CD8-positive, alpha-beta memory T cell (primary cell): ENCODE results near the gene FLYWCH1. TPM values are rescaled to one million over a fixed set of nuclear protein-coding genes. Genes with fewer than 3 reads are reported as not detected.

Experiments
- CTCF ChIA-PET: fragments of 350-600 bp; sonication (Branson Sonifier 250); formaldehyde crosslinking; loops from one replicate; lab custom pipeline; 2021; ENCODE audit warnings: antibody characterized with exemption; lab: Charles Lee
- POLR2A ChIA-PET: fragments of 350-600 bp; sonication (Branson Sonifier 250); formaldehyde crosslinking; loops from one replicate; lab custom pipeline; 2021; ENCODE audit warnings: antibody characterized with exemption; lab: Charles Lee
- DNase-seq, 5 donors: peaks; one replicate each; pipeline versions ENCODE4 v3.0.0 to v3.0.0-alpha.2; 2020 to 2022; ENCODE audit warnings: mixed read lengths in 1 of 5
- H3K27ac ChIP-seq: one replicate; pipeline ENCODE4 v1.7.0; 2013; ENCODE audit warnings: low read depth, mild to moderate bottlenecking, low read length, moderate library complexity
- H3K27me3 ChIP-seq: 2 replicates; pipeline ENCODE4 v1.7.0; 2013; ENCODE audit warnings: low read length, mild to moderate bottlenecking; ENCODE audit not compliant: insufficient read depth, poor library complexity, severe bottlenecking
- H3K36me3 ChIP-seq: 2 replicates; pipeline ENCODE4 v1.7.0; 2013; ENCODE audit warnings: mild to moderate bottlenecking, low read length, moderate library complexity; ENCODE audit not compliant: insufficient read depth
- H3K4me1 ChIP-seq: 2 replicates; pipeline ENCODE4 v1.7.0; 2013; ENCODE audit warnings: mild to moderate bottlenecking, low read length, moderate library complexity; ENCODE audit not compliant: insufficient read depth
- H3K4me3 ChIP-seq: 2 replicates; pipeline ENCODE4 v1.7.0; 2013; ENCODE audit warnings: mild to moderate bottlenecking, low read length
- H3K9me3 ChIP-seq: 2 replicates; pipeline ENCODE4 v1.7.0; 2013; ENCODE audit warnings: mild to moderate bottlenecking, low read length
- H3K27ac Mint-ChIP-seq, 8 donors: one replicate each; pipeline ENCODE4 v1.8.0; 2020 to 2021; ENCODE audit warnings: mixed read lengths in 8 of 8, mild to moderate bottlenecking in 6 of 8, inconsistent platforms in 3 of 8, moderate library complexity in 3 of 8
- H3K27me3 Mint-ChIP-seq, 2 donors: one replicate each; pipeline ENCODE4 v1.8.0; 2020 to 2021; ENCODE audit warnings: mixed read lengths in 2 of 2, mild to moderate bottlenecking in 1 of 2, moderate library complexity in 1 of 2
- H3K36me3 Mint-ChIP-seq, 3 donors: one replicate each; pipeline ENCODE4 v1.8.0; 2020 to 2021; ENCODE audit warnings: mixed read lengths in 3 of 3, inconsistent platforms in 1 of 3, mild to moderate bottlenecking in 1 of 3
- H3K4me1 Mint-ChIP-seq, 3 donors: one replicate each; pipeline ENCODE4 v1.8.0; 2020 to 2021; ENCODE audit warnings: mixed read lengths in 3 of 3, inconsistent platforms in 1 of 3, mild to moderate bottlenecking in 1 of 3
- H3K4me3 Mint-ChIP-seq, 7 donors: one replicate each; pipeline ENCODE4 v1.8.0; 2020 to 2021; ENCODE audit warnings: mixed read lengths in 7 of 7, mild to moderate bottlenecking in 6 of 7, moderate library complexity in 4 of 7, inconsistent platforms in 2 of 7
- H3K9me3 Mint-ChIP-seq, 5 donors: one replicate each; pipeline ENCODE4 v1.8.0; 2020 to 2022; ENCODE audit warnings: mixed read lengths in 5 of 5, mild to moderate bottlenecking in 3 of 5, moderate library complexity in 2 of 5, inconsistent platforms in 1 of 5
- polyA plus RNA-seq: library from polyadenylated mRNA; unstranded; fragments of 300-500 nt; fragmentation: Illumina TruSeq; gene quantifications from one replicate; pipeline ENCODE4 v1.2.3, GENCODE V29; 2021
- total RNA-seq, 2 experiments: library from RNA; stranded (reverse); gene quantifications; one replicate each; pipeline ENCODE4 v1.2.3, GENCODE V29; 2021

The FLYWCH1 gene
- total and polyA plus RNA-seq, 3 experiments from 2014 or later: 20.9 to 39.8 (median 37.2) TPM

DNA sequence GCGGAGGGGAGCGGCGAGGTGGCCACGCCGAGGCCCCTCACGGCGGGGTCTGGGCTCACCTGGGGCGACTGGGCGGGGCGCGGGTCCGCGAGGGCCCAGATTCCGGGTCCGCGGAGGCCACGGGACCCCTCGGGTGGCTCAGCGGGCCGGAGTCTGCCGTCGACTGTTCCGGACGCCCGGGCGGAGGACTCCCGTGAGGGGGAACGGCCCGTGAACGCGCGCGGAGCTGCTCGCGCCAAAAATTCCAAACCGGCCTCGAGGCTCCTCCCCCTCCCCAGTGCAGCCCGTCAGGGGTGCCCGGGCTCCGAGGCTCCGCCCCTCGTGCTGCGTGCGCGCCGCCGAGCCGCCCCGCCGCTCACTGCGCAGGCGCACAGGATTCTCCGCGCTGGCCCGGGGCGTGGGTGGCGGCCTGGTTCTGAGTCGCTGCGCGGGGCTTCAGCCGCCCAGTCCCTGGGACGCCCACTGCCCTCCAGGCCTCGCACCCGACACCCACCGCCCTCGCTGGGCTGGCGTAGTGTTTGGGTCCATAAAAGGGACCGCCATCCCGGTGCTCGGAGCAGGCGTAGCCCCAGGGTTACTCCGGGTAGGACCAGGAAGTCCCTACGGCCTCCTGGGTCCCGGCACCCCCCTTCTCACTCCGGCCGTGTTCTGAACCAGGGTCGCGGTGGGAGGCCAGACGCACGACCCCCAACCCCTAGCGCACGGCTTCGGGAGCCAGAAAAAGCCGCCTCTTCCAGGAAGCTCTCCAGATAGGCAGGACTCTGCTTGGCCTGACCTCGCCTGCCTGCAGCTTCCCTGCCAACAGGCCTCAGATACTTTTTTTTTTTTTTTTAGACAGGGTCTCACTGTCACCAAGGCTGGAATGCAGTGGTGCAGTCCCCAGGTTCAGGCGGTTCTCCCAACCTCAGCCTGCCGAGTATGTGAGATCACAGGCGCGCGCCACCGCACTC lies 68.8 kb downstream of the FLYWCH1 start, which contains the start of gene PKMYT1:
Gene PKMYT1, minus strand, starts transcription at position 220 of the 950 bp plus-strand sequence. CDS start 789 bp downstream, outside the sequence.
- H3K4me3 Mint-ChIP-seq: peak within 1 kb of the TSS; percentile 69 to 90 (median 81)
- CTCF ChIA-PET: interaction anchor here (0.7 to 1.5 kb wide), 8 partner anchors 10 to 149 kb away, joined by 3 to 5 read pairs (median 4); partner anchors contain the start of gene PAQR4
- Histone ChIP-seq H3K27me3 (no peaks in the 10 kb centered on the region), H3K36me3 (no peaks in the 10 kb centered on the region), H3K4me1 (peaks cover 8% of the 10 kb centered on the region), H3K9me3 (no peaks in the 10 kb centered on the region), H3K27ac (peak within 1 kb of the TSS; percentile 81), H3K4me3 (peak within 1 kb of the TSS; percentile 82)
- peak within 1 kb of the TSS in 7 of 8 donors; percentile 25 to 87 (median 63) for H3K27ac Mint-ChIP-seq
- DNase-seq: peak; percentile 92 to 95 (median 95)
- no peaks in the 10 kb centered on the region for H3K9me3 Mint-ChIP-seq
- POLR2A ChIA-PET: interaction anchor here (0.6 to 2.1 kb wide), 7 partner anchors 20 to 1278 kb away, joined by 3 to 6 read pairs (median 4); partner anchors contain the start of genes FLYWCH1 and FLYWCH2
- peaks cover 4 to 18% (median 12%) of the 10 kb centered on the region in 3 donors for H3K4me1 Mint-ChIP-seq
- H3K27me3 Mint-ChIP-seq: peaks cover 2 to 5% of the 10 kb centered on the region in 2 donors
- no peaks in the 10 kb centered on the region for H3K36me3 Mint-ChIP-seq

DNA sequence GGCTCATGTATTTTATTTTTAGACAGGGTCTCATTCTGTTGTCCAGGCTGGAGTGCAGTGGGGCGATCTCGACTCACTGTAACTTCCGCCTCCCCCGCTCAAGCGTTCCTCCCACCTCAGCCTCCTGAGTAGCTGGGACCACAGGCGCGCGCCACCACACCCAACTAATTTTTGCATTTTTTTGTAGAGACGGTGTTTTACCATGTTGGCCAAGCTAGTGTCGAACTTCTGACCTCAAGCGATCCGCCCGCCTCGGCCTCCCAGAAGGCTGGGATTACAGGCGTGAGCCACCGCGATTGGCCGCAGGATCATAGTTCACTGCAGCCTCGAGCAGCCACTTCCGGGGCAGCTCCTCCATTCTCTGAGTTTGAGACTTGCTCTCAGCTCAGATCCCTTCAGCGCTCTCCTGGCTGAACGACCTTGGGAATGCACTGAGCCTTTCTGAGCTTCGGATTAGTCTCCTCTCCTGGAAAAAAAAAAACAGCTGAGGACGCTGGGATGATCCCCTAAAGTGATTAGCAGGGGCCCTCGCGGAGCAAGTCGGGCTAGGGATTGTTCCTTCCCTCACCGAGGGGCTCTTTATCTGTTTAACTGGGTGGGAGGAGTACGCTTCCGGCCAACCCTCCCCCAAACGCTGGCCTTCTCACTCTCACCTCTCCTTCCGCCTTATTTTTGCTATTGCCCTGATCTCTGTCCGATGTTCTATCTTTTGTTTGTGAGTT lies 69.6 kb downstream of the FLYWCH1 start:
- ChIA-PET CTCF (interaction anchor here (0.7 to 1.5 kb wide), 8 partner anchors 11 to 148 kb away, joined by 3 to 5 read pairs (median 4); partner anchors contain the start of gene PAQR4), POLR2A (interaction anchor here (0.6 to 2.1 kb wide), 3 partner anchors 19 to 100 kb away, joined by 3 to 5 read pairs (median 3); partner anchors contain the start of gene FLYWCH1)
- Histone ChIP-seq H3K27ac (peak overlapping the region; percentile 81), H3K9me3 (no peaks in the 10 kb centered on the region), H3K36me3 (no peaks in the 10 kb centered on the region), H3K4me1 (peaks cover 8% of the 10 kb centered on the region), H3K4me3 (peak overlapping the region; percentile 82), H3K27me3 (no peaks in the 10 kb centered on the region)
- no peaks in the 10 kb centered on the region for H3K9me3 Mint-ChIP-seq
- DNase-seq: no peak
- no peaks in the 10 kb centered on the region for H3K36me3 Mint-ChIP-seq
- H3K27me3 Mint-ChIP-seq: peaks cover 2 to 5% of the 10 kb centered on the region in 2 donors
- peak overlapping the region in 7 of 8 donors; percentile 10 to 96 (median 84) for H3K27ac Mint-ChIP-seq
- peak overlapping the region; percentile 61 to 90 (median 81) for H3K4me3 Mint-ChIP-seq
- peaks cover 4 to 18% (median 12%) of the 10 kb centered on the region in 3 donors for H3K4me1 Mint-ChIP-seq

DNA sequence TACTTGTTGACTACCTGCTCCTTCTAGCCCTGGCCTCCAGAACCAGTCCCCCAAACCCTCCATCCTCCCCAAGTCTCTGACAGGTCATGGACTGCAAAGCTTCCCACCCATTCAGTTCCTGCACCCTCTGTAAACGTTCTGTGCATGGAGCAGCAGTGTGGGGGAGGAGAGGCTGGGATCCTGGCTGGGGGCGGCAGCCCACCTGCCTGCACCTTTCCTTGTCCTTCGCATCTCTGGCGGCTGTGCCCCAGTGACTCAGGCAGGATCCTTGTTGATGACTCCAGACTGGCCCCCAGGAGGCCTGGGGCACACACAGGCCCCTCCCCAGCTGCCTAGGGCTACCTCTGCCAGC lies 70.1 kb downstream of the FLYWCH1 start:
- H3K27ac Mint-ChIP-seq: peak overlapping the region in 6 of 8 donors; percentile 10 to 96 (median 80)
- Histone ChIP-seq H3K27me3 (no peaks in the 10 kb centered on the region), H3K4me1 (peaks cover 8% of the 10 kb centered on the region), H3K4me3 (no peak overlapping the region), H3K9me3 (no peaks in the 10 kb centered on the region), H3K36me3 (no peaks in the 10 kb centered on the region), H3K27ac (peak overlapping the region; percentile 81)
- peaks cover 3 to 4% of the 10 kb centered on the region in 2 donors for H3K27me3 Mint-ChIP-seq
- H3K36me3 Mint-ChIP-seq: no peaks in the 10 kb centered on the region
- ChIA-PET CTCF (interaction anchor here (0.9 to 1.5 kb wide), 3 partner anchors 13 to 26 kb away, joined by 3 to 5 read pairs (median 4); partner anchors contain the start of gene PAQR4), POLR2A (interaction anchor here (2.1 kb wide), 1 partner anchor 70 kb away, joined by 5 read pairs; the partner anchor contains the start of gene FLYWCH1)
- peak overlapping the region; percentile 61 to 84 (median 77) for H3K4me3 Mint-ChIP-seq
- DNase-seq: no peak
- H3K4me1 Mint-ChIP-seq: peaks cover 4 to 18% (median 12%) of the 10 kb centered on the region in 3 donors
- H3K9me3 Mint-ChIP-seq: no peaks in the 10 kb centered on the region

DNA sequence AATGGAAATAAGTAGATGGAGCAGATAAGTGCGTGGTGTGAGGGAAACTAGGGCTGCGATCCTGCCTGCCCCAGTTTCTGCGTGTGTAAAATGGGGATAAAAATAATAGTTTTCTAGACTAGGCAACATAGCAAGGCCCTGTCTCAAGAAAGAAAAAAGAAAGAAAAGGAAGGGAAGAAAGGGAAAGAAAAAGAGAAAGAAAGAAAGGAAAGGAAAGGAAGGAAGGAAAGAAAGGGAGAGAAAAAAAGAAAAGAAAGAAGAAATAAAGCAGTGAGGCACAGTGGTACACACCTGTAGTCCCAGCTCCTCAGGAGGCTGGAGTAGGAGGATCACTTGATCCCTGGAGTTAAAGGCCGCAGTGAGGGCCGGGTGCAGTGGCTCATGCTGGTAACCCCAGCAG lies 70.7 kb downstream of the FLYWCH1 start:
- POLR2A ChIA-PET: no interaction called here
- Mint-ChIP-seq H3K4me3 (peak overlapping the region in 3 of 7 donors; percentile 77 to 84 (median 77)), H3K27ac (peak overlapping the region in 1 of 8 donors; percentile 25), H3K9me3 (no peaks in the 10 kb centered on the region), H3K4me1 (peaks cover 4 to 18% (median 12%) of the 10 kb centered on the region in 3 donors), H3K36me3 (no peaks in the 10 kb centered on the region), H3K27me3 (peaks cover 0 to 3% of the 10 kb centered on the region in 2 donors)
- CTCF ChIA-PET: interaction anchor here (0.9 to 1.5 kb wide), 6 partner anchors 10 to 25 kb away, joined by 3 to 5 read pairs (median 4); no protein-coding TSS in a partner anchor
- H3K27me3 ChIP-seq: no peaks in the 10 kb centered on the region
- DNase-seq: no peak
- no peak overlapping the region for H3K4me3 ChIP-seq
- H3K4me1 ChIP-seq: peaks cover 8% of the 10 kb centered on the region
- H3K27ac ChIP-seq: no peak overlapping the region
- no peaks in the 10 kb centered on the region for H3K36me3 ChIP-seq
- no peaks in the 10 kb centered on the region for H3K9me3 ChIP-seq

DNA sequence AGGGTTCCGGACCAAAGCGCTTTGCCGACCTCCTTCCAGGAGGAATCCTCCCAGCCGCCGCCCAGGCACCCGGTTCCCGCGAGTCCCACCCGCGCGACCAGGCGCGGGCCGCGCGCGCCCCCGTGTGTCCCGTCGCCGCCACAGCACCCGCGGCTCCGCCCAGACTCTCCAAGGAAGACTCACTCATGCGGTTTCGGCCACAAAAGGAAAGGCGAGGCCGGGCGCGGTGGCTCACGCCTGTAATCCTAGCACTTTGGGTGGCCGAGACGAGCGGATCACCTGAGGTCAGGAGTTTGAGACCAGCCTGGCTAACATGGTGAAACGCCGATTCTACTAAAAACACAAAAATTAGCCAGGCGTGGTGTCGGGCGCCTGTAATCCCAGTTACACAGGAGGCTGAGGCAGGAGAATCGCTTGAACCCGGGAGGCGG lies 72.0 kb downstream of the FLYWCH1 start:
- POLR2A ChIA-PET: no interaction called here
- Mint-ChIP-seq H3K4me1 (peaks cover 4 to 18% (median 12%) of the 10 kb centered on the region in 3 donors), H3K27ac (no peak overlapping the region), H3K9me3 (no peaks in the 10 kb centered on the region), H3K4me3 (peak overlapping the region in 3 of 7 donors; percentile 19 to 48 (median 29)), H3K27me3 (peaks cover 0 to 3% of the 10 kb centered on the region in 2 donors), H3K36me3 (no peaks in the 10 kb centered on the region)
- H3K9me3 ChIP-seq: no peaks in the 10 kb centered on the region
- peaks cover 8% of the 10 kb centered on the region for H3K4me1 ChIP-seq
- no peaks in the 10 kb centered on the region for H3K36me3 ChIP-seq
- peak; percentile 28 to 71 (median 63) for DNase-seq
- no peaks in the 10 kb centered on the region for H3K27me3 ChIP-seq
- no peak overlapping the region for H3K27ac ChIP-seq
- CTCF ChIA-PET: interaction anchor here (0.8 to 1.2 kb wide), 5 partner anchors 16 to 39 kb away, joined by 3 to 7 read pairs (median 3); no protein-coding TSS in a partner anchor
- H3K4me3 ChIP-seq: no peak overlapping the region

DNA sequence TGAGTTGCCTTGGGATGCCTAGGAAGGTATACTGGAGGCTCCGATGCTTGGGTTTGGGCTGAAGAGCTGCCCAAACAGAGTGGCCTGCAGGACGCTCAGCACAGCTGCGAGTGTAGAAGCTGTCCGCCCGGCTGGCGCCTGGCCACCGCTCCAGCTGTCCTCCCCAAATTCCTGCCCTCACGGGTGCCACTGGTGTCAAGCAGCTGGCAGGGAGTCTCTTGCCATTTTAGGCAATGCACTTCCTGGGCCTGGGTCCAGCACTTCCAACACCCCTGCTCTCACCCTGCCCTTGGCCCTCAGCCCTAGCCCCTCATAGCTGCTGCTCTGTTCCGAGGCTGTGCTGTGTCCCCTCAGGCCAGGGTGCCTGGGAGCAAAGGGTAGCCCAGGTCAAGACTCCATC lies 73.7 kb downstream of the FLYWCH1 start:
- no peak for DNase-seq
- H3K36me3 Mint-ChIP-seq: no peaks in the 10 kb centered on the region
- ChIA-PET POLR2A (no interaction called here), CTCF (interaction anchor here (1.2 to 1.3 kb wide), 2 partner anchors 11 to 18 kb away, joined by 3 read pairs; no protein-coding TSS in a partner anchor)
- no peak overlapping the region for H3K4me3 Mint-ChIP-seq
- no peaks in the 10 kb centered on the region for H3K9me3 Mint-ChIP-seq
- Histone ChIP-seq H3K27me3 (no peaks in the 10 kb centered on the region), H3K27ac (no peak overlapping the region), H3K4me3 (no peak overlapping the region), H3K36me3 (no peaks in the 10 kb centered on the region), H3K4me1 (no peaks in the 10 kb centered on the region), H3K9me3 (no peaks in the 10 kb centered on the region)
- no peak overlapping the region for H3K27ac Mint-ChIP-seq
- peaks cover 4 to 15% (median 12%) of the 10 kb centered on the region in 3 donors for H3K4me1 Mint-ChIP-seq
- H3K27me3 Mint-ChIP-seq: peaks cover 1 to 3% of the 10 kb centered on the region in 2 donors

DNA sequence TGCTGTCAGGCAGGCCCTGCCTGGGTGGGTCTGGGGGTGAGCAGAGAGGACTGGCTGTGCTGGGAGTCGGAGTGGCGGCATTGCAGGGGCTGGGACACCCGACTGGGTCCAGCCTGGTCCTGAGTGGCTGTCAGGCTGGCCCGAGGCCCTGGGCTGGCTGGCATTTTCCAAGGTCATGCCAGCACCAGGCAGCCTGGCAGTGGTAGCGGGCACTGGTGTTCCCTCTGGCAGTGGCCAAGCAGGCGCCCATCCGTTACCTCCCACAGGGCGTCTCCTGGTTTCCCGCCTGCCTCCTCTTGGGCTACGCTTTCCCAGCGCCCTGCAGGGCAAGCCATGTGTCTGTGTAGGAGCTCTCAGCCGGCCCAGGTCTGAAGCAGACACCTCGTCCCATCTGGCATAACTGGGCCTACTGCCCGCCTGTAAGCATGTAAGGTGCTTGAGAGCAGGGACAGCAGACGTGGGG lies 74.2 kb downstream of the FLYWCH1 start:
- Mint-ChIP-seq H3K4me1 (peaks cover 4 to 13% (median 9%) of the 10 kb centered on the region in 3 donors), H3K27me3 (peaks cover 3 to 4% of the 10 kb centered on the region in 2 donors), H3K27ac (no peak overlapping the region), H3K4me3 (no peak overlapping the region), H3K9me3 (no peaks in the 10 kb centered on the region), H3K36me3 (no peaks in the 10 kb centered on the region)
- H3K9me3 ChIP-seq: no peaks in the 10 kb centered on the region
- no peaks in the 10 kb centered on the region for H3K36me3 ChIP-seq
- H3K4me1 ChIP-seq: no peaks in the 10 kb centered on the region
- H3K27ac ChIP-seq: no peak overlapping the region
- no peak overlapping the region for H3K4me3 ChIP-seq
- ChIA-PET POLR2A (no interaction called here), CTCF (no interaction called here)
- H3K27me3 ChIP-seq: no peaks in the 10 kb centered on the region
- no peak for DNase-seq
